GM21529 (cell line): Measurements from ENCODE around the gene RIC3.

ENCODE experiments used
- ATAC-seq: cut with Tn5 transposase; IDR thresholded peaks from one replicate; pipeline ENCODE4 v1.9.1; 2021; ENCODE audit not compliant: unreplicated experiment

Gene RIC3

GRCh38 chr11:8069771-8070170 is 99.1 kb downstream of the RIC3 start:
- no peak for ATAC-seq

- no peak for ATAC-seq
Measured at GRCh38 chr11:8068605-8069221, 100.1 kb downstream of the RIC3 start.

- ATAC-seq, result no peak
Measured at GRCh38 chr11:8067929-8068575, 100.8 kb downstream of the RIC3 start.

DNA sequence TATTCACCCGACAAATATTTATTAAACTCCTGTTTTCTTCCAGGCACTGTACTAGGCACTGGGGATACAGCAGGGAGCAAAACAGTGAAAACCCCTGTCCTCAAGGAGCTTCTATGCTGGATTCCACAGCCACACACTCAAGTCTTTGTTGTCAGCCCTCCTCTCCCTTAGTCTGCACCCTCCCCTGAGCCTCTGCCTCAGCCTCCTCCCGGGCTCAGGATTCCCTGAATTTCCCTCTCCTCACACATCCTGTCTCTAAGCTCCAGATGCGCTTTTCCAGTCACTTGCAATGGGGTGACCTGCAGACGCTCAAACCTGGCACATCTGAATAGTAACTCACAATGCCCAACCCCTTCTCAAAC is 101.3 kb downstream of the RIC3 start:
- ATAC-seq, result no peak

GRCh38 chr11:8066911-8067455 is 101.8 kb downstream of the RIC3 start:
- ATAC-seq, result no peak

- no peak for ATAC-seq
Measured at GRCh38 chr11:8066036-8066910, 102.6 kb downstream of the RIC3 start.

- no peak for ATAC-seq
Measured at GRCh38 chr11:8065031-8065430, 103.8 kb downstream of the RIC3 start.

- no peak for ATAC-seq
Measured at GRCh38 chr11:8063324-8063723, 105.5 kb downstream of the RIC3 start.

DNA sequence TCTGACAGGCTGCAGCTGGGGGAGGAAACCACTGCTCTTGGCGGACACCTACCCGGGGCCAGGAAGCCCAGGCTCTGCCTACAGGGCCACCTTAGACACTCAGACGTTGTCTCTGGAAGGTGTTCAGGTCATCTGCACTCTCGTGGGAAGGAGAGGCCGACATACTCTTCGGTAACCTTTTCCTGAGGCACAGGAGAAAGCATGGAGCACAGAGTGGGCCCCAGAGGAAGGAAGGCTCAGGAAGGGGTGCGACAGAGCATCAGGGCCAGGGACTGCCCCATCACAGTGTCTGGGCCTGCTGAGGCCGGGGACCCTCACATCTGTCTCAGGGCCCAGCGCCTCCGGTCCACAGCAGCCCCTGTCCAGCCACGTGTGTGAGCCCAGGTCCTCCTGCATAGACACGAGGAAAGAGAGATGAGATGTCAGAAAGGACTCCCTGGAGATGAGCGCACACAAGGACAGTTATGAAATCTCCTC is 106.0 kb downstream of the RIC3 start:
- ATAC-seq, result no peak

- no peak for ATAC-seq
Measured at GRCh38 chr11:8061555-8062428, 107.0 kb downstream of the RIC3 start.

GRCh38 chr11:8060801-8061554 is 107.8 kb downstream of the RIC3 start:
- ATAC-seq, result no peak

- ATAC-seq, result no peak
Measured at GRCh38 chr11:8060146-8060719, 108.6 kb downstream of the RIC3 start.

GRCh38 chr11:8059571-8060011 is 109.2 kb downstream of the RIC3 start:
- no peak for ATAC-seq

DNA sequence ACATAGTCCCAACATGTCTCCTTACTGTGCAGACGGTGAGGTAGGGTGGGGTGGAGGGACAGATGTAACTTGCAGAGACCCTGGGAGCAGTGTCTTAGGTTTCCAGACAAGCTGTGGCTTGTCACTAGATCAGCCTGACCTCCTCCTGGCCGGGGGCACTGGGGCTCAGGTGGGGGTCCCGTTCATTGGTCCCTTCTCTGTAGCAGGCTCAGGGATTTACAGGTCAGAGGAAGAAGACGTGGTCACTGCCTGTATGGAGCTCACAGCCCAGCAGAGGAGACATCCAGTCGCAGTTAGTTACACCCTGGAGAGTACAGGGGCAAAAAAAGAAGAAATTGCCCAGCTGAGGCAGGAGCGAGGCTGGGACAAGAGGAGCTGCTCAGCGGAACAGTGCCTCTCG is 109.8 kb downstream of the RIC3 start:
- no peak for ATAC-seq

DNA sequence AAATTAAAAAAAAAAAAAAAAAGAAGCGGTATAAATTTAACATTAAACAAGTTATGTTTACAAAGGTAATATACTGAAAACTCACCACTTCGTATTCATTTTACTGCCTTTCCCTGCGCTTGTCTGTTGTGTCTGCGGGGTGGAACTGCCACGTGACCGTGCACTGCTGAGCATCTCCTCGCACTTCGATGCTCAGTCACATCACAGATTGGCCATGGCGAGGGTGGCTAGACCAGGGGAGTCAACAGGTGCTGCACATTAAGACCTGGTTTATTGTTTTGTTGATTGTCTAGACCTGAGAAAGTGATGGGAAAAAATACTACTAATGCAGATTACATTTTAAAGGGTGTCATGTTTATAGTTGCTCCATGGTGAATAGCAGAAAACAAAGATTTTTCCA is 110.6 kb downstream of the RIC3 start:
- ATAC-seq, result no peak

GRCh38 chr11:8056810-8057463 is 111.9 kb downstream of the RIC3 start:
- ATAC-seq, result no peak
